HepG2 (cell line): ENCODE measurements around the gene RNPEPL1. TPM values are rescaled to one million over a fixed set of nuclear protein-coding genes. Genes with fewer than 3 reads are reported as not detected.
A peak's percentile ranks its signal among the peaks of the same experiment; 100 is the strongest.

Experiments used
- BHLHE40 ChIP-seq: IDR thresholded peaks from 2 replicates; pipeline ENCODE4 v1.6.1; 2011; ENCODE audit warnings: low read length, improper control_type of control experiment
- CTCF ChIP-seq: sonication (generic); formaldehyde crosslinking; IDR thresholded peaks from 2 replicates; pipeline ENCODE4 v1.5.0; 2020; ENCODE audit warnings: mild to moderate bottlenecking, missing genetic modification reagents, moderate library complexity
- E2F5 ChIP-seq: sonication (generic); formaldehyde crosslinking; conservative IDR thresholded peaks from 2 replicates; pipeline ENCODE4 v1.4.0; 2020; ENCODE audit warnings: missing genetic modification reagents
- EED ChIP-seq: sonication (generic); formaldehyde crosslinking; IDR thresholded peaks from 2 replicates; pipeline ENCODE4 v1.5.0; 2020; ENCODE audit warnings: mild to moderate bottlenecking, missing genetic modification reagents
- HNRNPH1 ChIP-seq: fragments of 200-400 bp; formaldehyde crosslinking; optimal IDR thresholded peaks from 2 replicates; pipeline ENCODE3; 2017; ENCODE audit warnings: mild to moderate bottlenecking, low read depth, low read length
- HNRNPUL1 ChIP-seq: fragments of 200-400 bp; formaldehyde crosslinking; IDR thresholded peaks from 2 replicates; pipeline ENCODE4 v1.6.1; 2017; ENCODE audit warnings: low read depth, mild to moderate bottlenecking, low read length, moderate library complexity
- IRF2 ChIP-seq: IDR thresholded peaks from 2 replicates; pipeline ENCODE4 v1.6.1; 2018; ENCODE audit warnings: missing genetic modification reagents, missing compliant biosample characterization
- NCOA2 ChIP-seq: sonication (generic); formaldehyde crosslinking; IDR thresholded peaks from 2 replicates; pipeline ENCODE4 v1.8.0; 2022; ENCODE audit warnings: inconsistent platforms
- PCBP1 ChIP-seq: fragments of 200-400 bp; formaldehyde crosslinking; IDR thresholded peaks from 2 replicates; pipeline ENCODE4 v1.6.1; 2017; ENCODE audit warnings: mild to moderate bottlenecking, low read depth, low read length, borderline replicate concordance
- RARG ChIP-seq: sonication (generic); formaldehyde crosslinking; IDR thresholded peaks from 2 replicates; pipeline ENCODE4 v1.4.0; 2020; ENCODE audit warnings: low read depth, mild to moderate bottlenecking, missing genetic modification reagents
- ZBTB33 ChIP-seq: sonication (generic); formaldehyde crosslinking; IDR thresholded peaks from 2 replicates; pipeline ENCODE4 v1.4.0; 2020; ENCODE audit warnings: missing genetic modification reagents
- ZBTB46 ChIP-seq: sonication (generic); formaldehyde crosslinking; IDR thresholded peaks from 2 replicates; pipeline ENCODE4 v1.4.0; 2020; ENCODE audit warnings: mild to moderate bottlenecking, missing genetic modification reagents, borderline replicate concordance
- ZGPAT ChIP-seq: IDR thresholded peaks from 2 replicates; pipeline ENCODE4 v1.6.1; 2016; ENCODE audit warnings: mild to moderate bottlenecking
- ZNF24 ChIP-seq: fragments of 450-650 bp; IDR thresholded peaks from 2 replicates; pipeline ENCODE4 v1.6.1; 2017; ENCODE audit warnings: antibody characterized with exemption, mild to moderate bottlenecking
- ZNF274 ChIP-seq: sonication (generic); formaldehyde crosslinking; IDR thresholded peaks from 2 replicates; pipeline ENCODE4 v1.5.1; 2020; ENCODE audit warnings: mild to moderate bottlenecking, missing genetic modification reagents
- ZNF292 ChIP-seq: sonication (generic); formaldehyde crosslinking; IDR thresholded peaks from 2 replicates; pipeline ENCODE4 v1.8.1; 2022; ENCODE audit warnings: mild to moderate bottlenecking, low read depth, missing genetic modification reagents, borderline replicate concordance
- ZNF431 ChIP-seq: sonication (generic); formaldehyde crosslinking; IDR thresholded peaks from 2 replicates; pipeline ENCODE4 v1.9.0; 2022; ENCODE audit warnings: missing genetic modification reagents, low read depth, mild to moderate bottlenecking, borderline replicate concordance
- ZNF468 ChIP-seq: sonication (generic); formaldehyde crosslinking; IDR thresholded peaks from 2 replicates; pipeline ENCODE4 v1.8.0; 2022; ENCODE audit warnings: mild to moderate bottlenecking, moderate library complexity, missing genetic modification reagents
- ZNF704 ChIP-seq: sonication (generic); formaldehyde crosslinking; IDR thresholded peaks from 2 replicates; pipeline ENCODE4 v1.8.1; 2023; ENCODE audit warnings: mild to moderate bottlenecking, inconsistent platforms, moderate library complexity, missing genetic modification reagents, borderline replicate concordance
- ZNF850 ChIP-seq: sonication (generic); formaldehyde crosslinking; conservative IDR thresholded peaks from 2 replicates; pipeline ENCODE4 v1.9.0; 2021; ENCODE audit warnings: mild to moderate bottlenecking, missing genetic modification reagents
- polyA plus RNA-seq, 8 experiments: library from polyadenylated mRNA; depleted of rRNA in 3 of 8; stranded (reverse) in 7 of 8; unstranded in 1 of 8; fragments of >200 nt; fragmentation: Illumina TruSeq in 4 of 8; extraction: Trizol in 4 of 8; gene quantifications; 2 replicates each; pipeline versions ENCODE4 v1.2.1 to v1.2.3, GENCODE V29; 2011 to 2016; ENCODE audit warnings: low read depth in 4 of 8, missing spikeins in 1 of 8, mixed read lengths in 1 of 8; ENCODE audit not compliant: insufficient read depth in 1 of 8
- total RNA-seq, 5 experiments: library from RNA; depleted of rRNA; stranded (reverse); fragments of >200 nt; fragmentation: Illumina TruSeq; extraction: Trizol; gene quantifications; 2 replicates each; pipeline ENCODE4 v1.2.3, GENCODE V29; 2016; ENCODE audit warnings: low read depth in 1 of 5

The RNPEPL1 gene
- total and polyA plus RNA-seq, 2 of the 13 experiments (the other 11 are each of a cell fraction or from before 2014, with no cell fraction given): 13.0 to 18.0 TPM

GRCh38 chr2:240604291-240604938 is 36.1 kb downstream of the RNPEPL1 start (continued):
- TF ChIP-seq HNRNPH1: peak; percentile 65
- TF ChIP-seq RARG (CRISPR knock-in tag): 0 out of 2 replicates have a peak, but pooled peaks have one; percentile 34
- TF ChIP-seq IRF2: peak; percentile 86
- TF ChIP-seq ZNF292 (CRISPR knock-in tag): peak; percentile 72; the same call in 1 of the 2 replicates
- TF ChIP-seq ZBTB33 (CRISPR knock-in tag): peak; percentile 59
- TF ChIP-seq ZNF431 (CRISPR knock-in tag): no peak; the same call in 1 of the 2 replicates
- no peak for TF ChIP-seq ZBTB46 (CRISPR knock-in tag)
- no peak for TF ChIP-seq HNRNPUL1
- TF ChIP-seq NCOA2 (CRISPR knock-in tag): peak; percentile 72; the same call in 1 of the 2 replicates
- TF ChIP-seq ZNF24: no peak
- TF ChIP-seq E2F5 (CRISPR knock-in tag): no peak
- TF ChIP-seq ZNF850 (CRISPR knock-in tag): no peak
- 0 out of 2 replicates have a peak, but pooled peaks have one; percentile 34 for TF ChIP-seq ZNF274 (CRISPR knock-in tag)
- peak; percentile 82 for TF ChIP-seq ZGPAT (CRISPR knock-in tag)
- TF ChIP-seq ZNF704 (CRISPR knock-in tag): 0 out of 2 replicates have a peak, but pooled peaks have one; percentile 42
- peak; percentile 97 for TF ChIP-seq CTCF (CRISPR knock-in tag)
- TF ChIP-seq PCBP1: no peak
- TF ChIP-seq ZNF468 (CRISPR knock-in tag): no peak
- peak; percentile 56 for TF ChIP-seq BHLHE40
- TF ChIP-seq EED (CRISPR knock-in tag): no peak
